GDM1 (cell line): ENCODE data around the gene PLA2G3.

Source experiments
- DNase-seq: peaks from one replicate; lab custom pipeline; 2025; lab: John Stamatoyannopoulos, UW

PLA2G3 gene

GRCh38 chr22:31148488-31148887, 8.2 kb upstream of the PLA2G3 start:
- DNase-seq = no peak

- DNase-seq = no peak
Measured at GRCh38 chr22:31144223-31144622, 3.9 kb upstream of the PLA2G3 start.

- DNase-seq = no peak
Measured at GRCh38 chr22:31143537-31143936, 3.2 kb upstream of the PLA2G3 start.

GRCh38 chr22:31143038-31143437, 2.7 kb upstream of the PLA2G3 start:
- no peak for DNase-seq

GRCh38 chr22:31142285-31142684, 2.0 kb upstream of the PLA2G3 start:
- DNase-seq = no peak

- DNase-seq = no peak
Measured at GRCh38 chr22:31141551-31141950, 1.2 kb upstream of the PLA2G3 start.

- DNase-seq = no peak
Measured at GRCh38 chr22:31140746-31141145, 438 bp upstream of the PLA2G3 start.

GRCh38 chr22:31139066-31139465, 1.2 kb downstream of the PLA2G3 start:
- no peak for DNase-seq

GRCh38 chr22:31138126-31138525, 2.2 kb downstream of the PLA2G3 start:
- DNase-seq = no peak

GRCh38 chr22:31137721-31138120, 2.6 kb downstream of the PLA2G3 start:
- DNase-seq = no peak

GRCh38 chr22:31136711-31137110, 3.6 kb downstream of the PLA2G3 start:
- no peak for DNase-seq

- DNase-seq = no peak
Measured at GRCh38 chr22:31136155-31136554, 4.2 kb downstream of the PLA2G3 start.

- no peak for DNase-seq
Measured at GRCh38 chr22:31135706-31136105, 4.6 kb downstream of the PLA2G3 start.

GRCh38 chr22:31134688-31135087, 5.6 kb downstream of the PLA2G3 start:
- no peak for DNase-seq

- DNase-seq = no peak
Measured at GRCh38 chr22:31133911-31134310, 6.4 kb downstream of the PLA2G3 start.

- no peak for DNase-seq
Measured at GRCh38 chr22:31130873-31131272, 9.4 kb downstream of the PLA2G3 start.

- DNase-seq = no peak
Measured at GRCh38 chr22:31128156-31128555, 12.2 kb downstream of the PLA2G3 start.

GRCh38 chr22:31127181-31127772, 13.0 kb downstream of the PLA2G3 start:
- no peak for DNase-seq

GRCh38 chr22:31126869-31127175, 13.5 kb downstream of the PLA2G3 start:
- DNase-seq = no peak

- no peak for DNase-seq
Measured at GRCh38 chr22:31126128-31126868, 14.0 kb downstream of the PLA2G3 start.

- no peak for DNase-seq
Measured at GRCh38 chr22:31125521-31126117, 14.7 kb downstream of the PLA2G3 start.

GRCh38 chr22:31124811-31125465, 15.4 kb downstream of the PLA2G3 start:
- DNase-seq = no peak

GRCh38 chr22:31124290-31124689, 16.0 kb downstream of the PLA2G3 start:
- no peak for DNase-seq
